ENCODE data around the gene LZTR1. TPM values are rescaled to one million over a fixed set of nuclear protein-coding genes. Genes with fewer than 3 reads are reported as not detected.

LZTR1 gene
- total RNA-seq, 1 donor from 2014 or later, result 21.9 TPM

- H3F3A ChIP-seq (ENCODE audit: low read depth), result peaks cover 41% of the 10 kb centered on the region
- H3K27me3 ChIP-seq, result peaks cover 34% of the 10 kb centered on the region
- H3K27ac Mint-ChIP-seq, result no peak overlapping the region
- H3K36me3 Mint-ChIP-seq, result peaks cover 19% of the 10 kb centered on the region
- peaks cover 12% of the 10 kb centered on the region for H3K27me3 Mint-ChIP-seq (ENCODE audit: insufficient read depth, low read depth)
- H4K20me1 ChIP-seq (ENCODE audit: low read depth), result peaks cover 89% of the 10 kb centered on the region
- H3K4me1 Mint-ChIP-seq, result peaks cover 18% of the 10 kb centered on the region
- H3K36me3 ChIP-seq, result no peaks in the 10 kb centered on the region
- TF ChIP-seq CTCF (IDR thresholded peaks at IDR 0.05) (no peak), EZH2 (IDR thresholded peaks at IDR 0.05) (no peak), EZH2phosphoT487 (IDR thresholded peaks at IDR 0.05) (no peak)
- no peak for DNase-seq (ENCODE audit: low spot score)
- peaks cover 40% of the 10 kb centered on the region for H3K79me2 ChIP-seq (ENCODE audit: low read depth)
- H3K9ac ChIP-seq, result no peak overlapping the region
- H3K27ac ChIP-seq, result no peak overlapping the region
- H3K9me3 Mint-ChIP-seq, result no peaks in the 10 kb centered on the region
- no peak overlapping the region for H2AFZ ChIP-seq (replicated peaks)
- no peak overlapping the region for H3K4me3 ChIP-seq
- no peaks in the 10 kb centered on the region for H3K9me3 ChIP-seq (ENCODE audit: low read depth)
- H3K4me3 Mint-ChIP-seq, result no peak overlapping the region
- no peaks in the 10 kb centered on the region for H3K4me1 ChIP-seq
- H3K4me2 ChIP-seq, result no peak overlapping the region
These were observed 28.2 kb upstream of the LZTR1 start for GRCh38 chr22:20953668-20954500.

GRCh38 chr22:20955548-20955947 is 26.5 kb upstream of the LZTR1 start:
- Mint-ChIP-seq H3K27ac (no peak overlapping the region), H3K9me3 (no peaks in the 10 kb centered on the region), H3K4me3 (no peak overlapping the region), H3K4me1 (peaks cover 11% of the 10 kb centered on the region), H3K36me3 (peaks cover 12% of the 10 kb centered on the region), H3K27me3 (ENCODE audit: insufficient read depth, low read depth) (peaks cover 12% of the 10 kb centered on the region)
- peaks cover 72% of the 10 kb centered on the region for H4K20me1 ChIP-seq (ENCODE audit: low read depth)
- no peak overlapping the region for H3K9ac ChIP-seq
- H3K4me2 ChIP-seq, result no peak overlapping the region
- peaks cover 24% of the 10 kb centered on the region for H3K79me2 ChIP-seq (ENCODE audit: low read depth)
- no peaks in the 10 kb centered on the region for H3K9me3 ChIP-seq (ENCODE audit: low read depth)
- no peak for TF ChIP-seq CTCF (IDR thresholded peaks at IDR 0.05)
- no peak for TF ChIP-seq EZH2phosphoT487 (IDR thresholded peaks at IDR 0.05)
- TF ChIP-seq EZH2 (IDR thresholded peaks at IDR 0.05), result no peak
- H3K36me3 ChIP-seq, result no peaks in the 10 kb centered on the region
- H3K27ac ChIP-seq, result no peak overlapping the region
- no peak overlapping the region for H3K4me3 ChIP-seq
- no peak for DNase-seq (ENCODE audit: low spot score)
- peaks cover 35% of the 10 kb centered on the region for H3F3A ChIP-seq (ENCODE audit: low read depth)
- H2AFZ ChIP-seq (replicated peaks), result no peak overlapping the region
- H3K4me1 ChIP-seq, result no peaks in the 10 kb centered on the region
- peaks cover 35% of the 10 kb centered on the region for H3K27me3 ChIP-seq

- H3K36me3 ChIP-seq, result no peaks in the 10 kb centered on the region
- peak overlapping the region; percentile 76 for H3K4me2 ChIP-seq
- H3K27ac Mint-ChIP-seq, result no peak overlapping the region
- H3K36me3 Mint-ChIP-seq, result peaks cover 9% of the 10 kb centered on the region
- H3K27me3 ChIP-seq, result peaks cover 35% of the 10 kb centered on the region
- no peak overlapping the region for H3K9ac ChIP-seq
- H3K27me3 Mint-ChIP-seq (ENCODE audit: insufficient read depth, low read depth), result peaks cover 15% of the 10 kb centered on the region
- H3K79me2 ChIP-seq (ENCODE audit: low read depth), result peaks cover 14% of the 10 kb centered on the region
- no peak overlapping the region for H3K27ac ChIP-seq
- peaks cover 32% of the 10 kb centered on the region for H3F3A ChIP-seq (ENCODE audit: low read depth)
- H3K9me3 ChIP-seq (ENCODE audit: low read depth), result no peaks in the 10 kb centered on the region
- H3K9me3 Mint-ChIP-seq, result no peaks in the 10 kb centered on the region
- peak overlapping the region; percentile 77 for H3K4me3 Mint-ChIP-seq
- H3K4me1 ChIP-seq, result no peaks in the 10 kb centered on the region
- TF ChIP-seq EZH2 (IDR thresholded peaks at IDR 0.05) (no peak), EZH2phosphoT487 (IDR thresholded peaks at IDR 0.05) (no peak), CTCF (IDR thresholded peaks at IDR 0.05) (peak; percentile 33)
- peaks cover 63% of the 10 kb centered on the region for H4K20me1 ChIP-seq (ENCODE audit: low read depth)
- H2AFZ ChIP-seq (replicated peaks), result no peak overlapping the region
- peak overlapping the region; percentile 50 for H3K4me3 ChIP-seq
- H3K4me1 Mint-ChIP-seq, result peaks cover 11% of the 10 kb centered on the region
- DNase-seq (ENCODE audit: low spot score), result peak; percentile 63
These were observed 25.6 kb upstream of the LZTR1 start for GRCh38 chr22:20956258-20957101.
